Muscle of leg (tissue), 11 donors: ENCODE data around the gene ALPG. TPM values are rescaled to one million over a fixed set of nuclear protein-coding genes. Genes with fewer than 3 reads are reported as not detected.
"Not testable (repeated sequence)": the region's sequence is repeated elsewhere in the genome, so short reads cannot be mapped to it uniquely, and the experiment has no call there.

ENCODE experiments used
- DNase-seq: peaks from one replicate; pipeline ENCODE4 v3.0.0; 2013
- H3K27ac ChIP-seq: one replicate; pipeline ENCODE4 v1.5.1; 2013; ENCODE audit warnings: mild to moderate bottlenecking, low read length, control low read depth
- H3K27me3 ChIP-seq: one replicate; pipeline ENCODE4 v1.6.1; 2013; ENCODE audit warnings: low read length; ENCODE audit not compliant: control insufficient read depth, insufficient read depth
- H3K36me3 ChIP-seq: one replicate; pipeline ENCODE4 v1.6.1; 2013; ENCODE audit warnings: low read length; ENCODE audit not compliant: control insufficient read depth, insufficient read depth
- H3K4me1 ChIP-seq: one replicate; pipeline ENCODE4 v1.6.1; 2013; ENCODE audit warnings: low read length; ENCODE audit not compliant: control insufficient read depth, insufficient read depth
- H3K4me3 ChIP-seq: one replicate; pipeline ENCODE4 v1.5.1; 2013; ENCODE audit warnings: low read length, control low read depth
- H3K9me3 ChIP-seq: replicated peaks from 2 replicates; pipeline ENCODE4 v1.6.1; 2013; ENCODE audit warnings: low read depth, low read length; ENCODE audit not compliant: control insufficient read depth
- WGBS: methylation state at CpG from one replicate; pipeline ENCODE4 v1.1.5; 2013; ENCODE audit warnings: missing lambda C conversion rate; ENCODE audit not compliant: insufficient coverage; 5-methylcytosine and 5-hydroxymethylcytosine counted together
- polyA plus RNA-seq, 8 donors: library from polyadenylated mRNA; unstranded; fragments of 120-200 nt; gene quantifications; one replicate each; pipeline versions ENCODE4 v1.2.1 to v1.2.3, GENCODE V29; 2013; ENCODE audit warnings: inconsistent platforms in 1 of 8, low replicate concordance in 1 of 8; ENCODE audit not compliant: insufficient read length in 8 of 8, insufficient read depth in 1 of 8
- total RNA-seq: library from RNA; stranded (reverse); fragments of 120-200 nt; gene quantifications from one replicate; pipeline ENCODE4 v1.2.4, GENCODE V29; 2013

The ALPG gene
- total and polyA plus RNA-seq, 9 donors = not detected

DNA sequence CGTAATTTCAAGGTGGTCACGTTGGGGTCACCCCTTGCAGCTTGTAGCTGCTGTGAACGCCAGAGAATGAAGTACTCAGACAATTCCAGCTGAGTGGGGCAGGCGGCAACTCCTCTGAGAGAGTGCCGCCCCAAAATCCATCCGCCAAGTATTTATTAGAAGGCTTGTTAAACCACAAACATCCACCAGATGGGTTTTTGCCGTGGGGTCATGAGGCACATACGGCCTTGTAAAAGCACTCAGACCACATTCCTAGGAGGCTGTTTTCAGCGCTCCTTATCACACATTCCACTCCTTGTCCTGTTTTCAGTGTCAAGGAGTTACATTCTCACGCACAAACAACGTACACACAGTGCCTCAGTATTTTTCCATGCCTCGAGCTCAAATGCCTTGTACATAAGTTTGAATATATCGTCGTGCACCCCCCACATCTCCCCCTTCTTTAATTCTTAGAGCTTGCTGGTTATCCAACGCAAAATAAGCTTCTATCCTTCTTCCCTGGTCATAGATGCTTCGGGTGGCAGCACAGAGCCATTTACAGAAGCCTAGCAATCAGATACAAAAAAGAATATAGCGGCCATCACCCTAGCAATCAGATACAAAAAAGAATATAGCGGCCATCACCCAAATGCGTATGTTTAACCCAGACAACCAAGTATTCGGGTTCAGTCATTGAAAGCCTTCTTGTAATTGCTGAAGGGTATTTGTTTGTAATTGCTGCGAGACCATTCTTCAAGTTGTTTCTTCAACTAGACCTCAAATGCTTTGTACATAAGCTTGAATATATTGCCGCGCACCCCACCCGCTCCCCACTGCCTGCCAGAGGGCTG lies 20.8 kb upstream of the ALPG start:
- Histone ChIP-seq H3K4me3 (no peak overlapping the region), H3K36me3 (no peaks in the 10 kb centered on the region), H3K4me1 (peaks cover 18% of the 10 kb centered on the region), H3K9me3 (no peaks in the 10 kb centered on the region), H3K27me3 (peaks cover 91% of the 10 kb centered on the region), H3K27ac (no peak overlapping the region)
- WGBS = 7% methylated on average over 13 of the region's 24 CpGs
- DNase-seq = no peak

GRCh38 chr2:232386490-232386739 lies 20.2 kb upstream of the ALPG start:
- no peak overlapping the region for H3K4me3 ChIP-seq

DNA sequence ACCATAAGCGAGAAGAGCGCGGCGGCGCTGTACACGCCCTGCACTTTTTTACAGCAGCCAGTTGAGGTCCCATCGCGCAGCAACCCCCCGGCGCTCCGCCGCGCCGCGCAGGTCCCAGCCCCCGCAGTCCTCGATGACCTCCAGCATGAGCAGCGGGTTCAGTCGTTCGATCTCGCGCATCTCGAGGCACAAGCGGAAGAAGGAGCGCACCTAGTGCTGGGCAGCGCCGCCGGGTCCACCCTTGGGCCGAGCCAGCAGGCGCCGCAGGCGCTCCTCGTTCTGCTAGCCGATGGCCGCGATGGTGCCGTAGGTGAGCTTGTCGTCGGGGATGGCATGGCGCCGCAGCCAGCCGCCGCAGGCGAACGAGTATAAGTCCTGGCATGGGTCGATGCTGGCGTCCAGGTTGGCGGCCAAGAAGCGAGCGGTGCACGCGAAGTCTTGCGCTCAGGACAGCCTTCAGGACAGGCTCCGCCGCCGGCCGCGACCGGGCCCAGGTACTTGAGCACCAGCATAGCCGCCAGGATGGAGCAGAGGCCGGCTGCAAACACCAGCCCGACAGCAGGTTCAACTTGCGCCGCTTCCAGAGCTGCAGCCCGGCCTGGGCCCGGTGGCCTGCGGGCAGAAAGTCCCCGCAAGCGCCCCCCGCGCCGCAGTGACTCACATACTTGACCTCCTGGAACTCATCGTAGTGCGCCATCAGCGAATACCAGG lies 19.7 kb upstream of the ALPG start:
- WGBS = under 1% methylated on average over 75 of the region's 75 CpGs

More at GRCh38 chr2:232386490-232386739, 20.2 kb upstream of the ALPG start:
- Histone ChIP-seq H3K27ac (no peak overlapping the region), H3K27me3 (peaks cover 93% of the 10 kb centered on the region), H3K4me1 (peaks cover 18% of the 10 kb centered on the region), H3K9me3 (no peaks in the 10 kb centered on the region), H3K36me3 (no peaks in the 10 kb centered on the region)
- no peak for DNase-seq
- under 1% methylated on average over 23 of the region's 23 CpGs for WGBS

DNA sequence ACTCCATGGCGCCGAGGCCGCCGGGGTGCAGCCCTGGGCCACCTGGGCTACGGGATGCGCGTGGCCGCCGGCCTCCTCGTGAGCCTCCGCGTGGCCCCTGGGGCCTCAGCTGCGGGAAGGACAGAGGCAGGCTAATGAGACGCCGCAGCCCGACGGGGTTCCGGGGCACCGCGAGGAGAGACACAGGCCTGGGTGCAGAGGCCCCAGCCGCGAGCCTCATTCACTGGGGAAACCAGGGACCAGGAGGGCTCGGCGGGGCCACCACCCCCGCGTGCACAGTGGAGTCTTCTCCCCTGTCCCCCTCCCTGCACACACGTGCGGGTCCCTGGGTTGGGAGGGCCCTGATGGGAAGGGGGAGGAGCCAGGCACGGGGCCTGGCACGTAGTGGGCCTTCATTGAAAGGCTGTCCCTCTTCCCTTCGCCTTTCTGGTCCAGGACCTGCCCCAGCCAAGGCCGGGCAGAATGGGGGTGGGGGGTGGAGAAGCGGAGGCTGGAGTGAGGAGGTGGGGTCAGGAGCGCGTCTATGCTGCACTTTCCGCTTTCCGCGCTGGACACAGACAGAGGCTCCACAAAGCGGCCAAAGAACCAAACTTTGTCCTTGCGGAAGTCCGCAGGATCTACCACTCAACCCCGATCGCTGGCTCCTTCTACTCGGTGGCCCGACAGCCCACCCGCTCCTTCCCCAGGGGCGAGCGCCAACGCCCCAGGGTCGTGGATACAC lies 19.0 kb upstream of the ALPG start:
- Histone ChIP-seq H3K4me3 (no peak overlapping the region), H3K27ac (no peak overlapping the region)

More for the DNA sequence above, 19.7 kb upstream of the ALPG start:
- no peaks in the 10 kb centered on the region for H3K36me3 ChIP-seq
- peaks cover 93% of the 10 kb centered on the region for H3K27me3 ChIP-seq
- H3K27ac ChIP-seq = no peak overlapping the region
- DNase-seq = no peak
- no peak overlapping the region for H3K4me3 ChIP-seq
- peaks cover 18% of the 10 kb centered on the region for H3K4me1 ChIP-seq
- H3K9me3 ChIP-seq = no peaks in the 10 kb centered on the region

DNA sequence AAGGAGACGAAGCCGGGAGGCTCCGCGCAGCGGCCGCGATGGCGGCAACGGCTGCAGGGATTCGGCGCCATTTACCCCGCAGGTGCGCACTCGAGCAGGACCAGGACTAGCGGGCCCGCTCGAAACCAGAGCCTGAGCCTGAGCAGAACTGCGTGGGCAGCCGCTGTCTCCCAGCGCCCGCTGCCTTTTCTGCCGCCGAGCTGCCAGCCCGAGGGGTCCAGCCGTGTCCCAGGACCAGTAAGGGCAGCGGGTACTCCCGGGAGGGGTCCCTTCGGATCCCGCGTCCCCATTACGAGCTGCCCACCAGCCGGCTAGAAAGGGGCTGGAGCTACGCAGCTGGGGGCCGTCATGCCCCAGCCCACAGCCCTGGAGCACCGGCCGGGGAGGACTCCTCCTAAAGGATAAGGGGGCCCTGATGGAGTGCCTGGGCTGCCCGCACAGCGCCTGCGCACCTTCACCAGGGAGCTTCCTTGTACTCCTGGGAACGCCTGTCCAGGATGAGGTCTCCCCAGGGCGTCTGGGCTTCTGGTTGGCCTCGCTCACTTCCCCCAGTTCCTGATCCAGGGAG lies 18.2 kb upstream of the ALPG start:
- DNase-seq = no peak
- Histone ChIP-seq H3K36me3 (no peaks in the 10 kb centered on the region), H3K9me3 (no peaks in the 10 kb centered on the region), H3K4me1 (peaks cover 18% of the 10 kb centered on the region), H3K4me3 (no peak overlapping the region), H3K27ac (no peak overlapping the region), H3K27me3 (peaks cover 87% of the 10 kb centered on the region)
- WGBS = 1% methylated on average over 42 of the region's 42 CpGs

More for the DNA sequence above, 19.0 kb upstream of the ALPG start:
- Histone ChIP-seq H3K9me3 (no peaks in the 10 kb centered on the region), H3K4me1 (peaks cover 18% of the 10 kb centered on the region), H3K36me3 (no peaks in the 10 kb centered on the region), H3K27me3 (peaks cover 93% of the 10 kb centered on the region)
- DNase-seq = no peak
- WGBS = 1% methylated on average over 47 of the region's 50 CpGs

- Histone ChIP-seq H3K27ac (no peak overlapping the region), H3K4me3 (no peak overlapping the region), H3K4me1 (peaks cover 18% of the 10 kb centered on the region), H3K27me3 (peaks cover 82% of the 10 kb centered on the region), H3K9me3 (no peaks in the 10 kb centered on the region), H3K36me3 (no peaks in the 10 kb centered on the region)
- DNase-seq = no peak
- no CpG with 5 or more reads among the region's 6 CpGs for WGBS
Observed at GRCh38 chr2:232389327-232389726, 17.3 kb upstream of the ALPG start.

DNA sequence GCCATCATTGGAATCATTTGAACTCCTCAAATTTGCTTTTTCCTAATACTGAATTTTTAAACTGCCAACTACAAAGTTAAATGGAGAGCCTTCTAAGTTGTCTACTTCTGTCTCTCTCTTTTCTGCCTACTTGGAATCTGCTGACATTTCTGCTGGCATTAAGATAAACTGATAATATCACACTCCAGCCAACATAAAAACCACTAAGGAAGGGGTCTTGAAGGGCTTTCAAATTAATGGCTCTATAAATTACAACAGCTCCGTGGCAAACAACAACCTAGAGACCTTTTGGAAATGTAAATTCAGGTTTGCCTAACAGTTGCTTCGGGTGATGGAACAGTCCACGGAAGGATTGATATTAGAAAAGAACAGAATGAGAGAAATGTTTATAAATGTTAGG lies 16.0 kb upstream of the ALPG start:
- H3K27me3 ChIP-seq = peaks cover 77% of the 10 kb centered on the region
- WGBS = 38% methylated on average over 2 of the region's 3 CpGs

GRCh38 chr2:232393556-232393955 lies 13.1 kb upstream of the ALPG start:
- 84% methylated on average over 7 of the region's 8 CpGs for WGBS
- Histone ChIP-seq H3K4me1 (peaks cover under 1% of the 10 kb centered on the region), H3K27me3 (peaks cover 53% of the 10 kb centered on the region), H3K27ac (no peak overlapping the region), H3K36me3 (no peaks in the 10 kb centered on the region), H3K9me3 (no peaks in the 10 kb centered on the region), H3K4me3 (no peak overlapping the region)
- no peak for DNase-seq

More for the DNA sequence above, 16.0 kb upstream of the ALPG start:
- peaks cover 18% of the 10 kb centered on the region for H3K4me1 ChIP-seq
- H3K9me3 ChIP-seq = no peaks in the 10 kb centered on the region
- DNase-seq = no peak
- no peak overlapping the region for H3K27ac ChIP-seq
- H3K4me3 ChIP-seq = no peak overlapping the region
- no peaks in the 10 kb centered on the region for H3K36me3 ChIP-seq

DNA sequence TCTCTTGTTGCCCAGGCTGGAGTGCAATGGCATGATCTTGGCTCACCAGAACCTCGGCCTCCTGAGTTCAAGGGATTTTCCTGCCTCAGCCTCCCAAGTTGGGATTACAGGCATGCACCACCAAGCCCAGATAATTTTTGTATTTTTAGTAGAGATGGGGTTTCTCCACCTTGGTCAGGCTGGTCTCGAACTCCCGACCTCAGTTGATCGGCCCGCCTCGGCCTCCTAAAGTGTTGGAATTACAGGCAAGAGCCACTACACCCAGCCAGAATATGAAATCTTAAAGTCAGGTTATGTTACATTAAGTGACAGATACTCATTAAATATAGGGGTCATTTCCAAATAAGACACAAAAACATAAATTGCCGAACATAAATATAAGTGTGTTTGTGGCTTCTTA lies 12.2 kb upstream of the ALPG start:
- not testable (repeated sequence) for H3K9me3 ChIP-seq, DNase-seq, H3K4me3 ChIP-seq, H3K36me3 ChIP-seq, H3K27ac ChIP-seq, H3K4me1 ChIP-seq
- WGBS = no CpG with 5 or more reads among the region's 7 CpGs
- H3K27me3 ChIP-seq = peaks cover 48% of the 10 kb centered on the region

DNA sequence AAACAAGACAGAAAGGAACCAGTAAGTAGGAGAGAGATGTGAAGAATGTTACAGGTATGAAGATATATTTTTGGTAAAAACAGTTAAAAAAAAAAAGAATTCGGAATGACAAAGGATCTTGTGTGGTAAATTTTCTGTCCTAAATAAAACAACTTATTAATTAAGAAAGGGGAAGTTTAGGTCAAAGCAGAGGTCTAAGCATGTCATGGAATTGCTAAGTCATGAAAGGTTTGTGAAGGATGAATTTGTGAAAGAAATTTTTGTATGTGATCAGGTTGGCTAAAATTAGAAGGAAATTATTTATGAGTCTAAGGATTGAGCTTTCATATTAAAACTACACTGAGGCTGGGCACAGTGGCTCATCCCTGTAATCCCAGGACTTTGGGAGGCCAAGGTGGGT lies 11.1 kb upstream of the ALPG start:
- Histone ChIP-seq H3K27ac (no peak overlapping the region), H3K4me1 (no peaks in the 10 kb centered on the region), H3K4me3 (no peak overlapping the region), H3K36me3 (no peaks in the 10 kb centered on the region), H3K27me3 (peaks cover 41% of the 10 kb centered on the region), H3K9me3 (no peaks in the 10 kb centered on the region)
- WGBS = no CpG with 5 or more reads among the region's 1 CpG
- DNase-seq = no peak
